22Rv1 (cell line): ENCODE data around the gene TSC1.

ENCODE experiments used
- H3K27ac ChIP-seq: fragments of 450-650 bp; 2 replicates; pipeline ENCODE4 v1.5.1; 2017
- CTCF ChIP-seq: fragments of 450-650 bp; IDR thresholded peaks from 2 replicates; pipeline ENCODE4 v1.5.1; 2017; ENCODE audit warnings: mild to moderate bottlenecking
- ZFX ChIP-seq: fragments of 450-650 bp; IDR thresholded peaks from 2 replicates; pipeline ENCODE4 v1.6.1; 2017; ENCODE audit warnings: antibody characterized with exemption, borderline replicate concordance

The TSC1 gene

GRCh38 chr9:132988244-132989013 is 44.0 kb upstream of the TSC1 start:
- no peak for TF ChIP-seq CTCF
- TF ChIP-seq ZFX: no peak
- H3K27ac ChIP-seq: no peak overlapping the region

GRCh38 chr9:132986640-132987620 is 42.5 kb upstream of the TSC1 start:
- TF ChIP-seq ZFX (no peak), CTCF (no peak)
- no peak overlapping the region for H3K27ac ChIP-seq

GRCh38 chr9:132986114-132986513 is 41.7 kb upstream of the TSC1 start:
- TF ChIP-seq CTCF (no peak), ZFX (no peak)
- H3K27ac ChIP-seq: no peak overlapping the region

GRCh38 chr9:132985489-132985888 is 41.1 kb upstream of the TSC1 start:
- H3K27ac ChIP-seq: no peak overlapping the region
- TF ChIP-seq CTCF (no peak), ZFX (no peak)

- H3K27ac ChIP-seq: no peak overlapping the region
- TF ChIP-seq ZFX: no peak
- no peak for TF ChIP-seq CTCF
Measured at GRCh38 chr9:132985071-132985350, 40.6 kb upstream of the TSC1 start.

- no peak for TF ChIP-seq CTCF
- no peak for TF ChIP-seq ZFX
- no peak overlapping the region for H3K27ac ChIP-seq
Measured at GRCh38 chr9:132984202-132985070, 40.0 kb upstream of the TSC1 start.
